ENCODE measurements around the gene NEK6.
"Not testable (repeated sequence)": the region's sequence is repeated elsewhere in the genome, so short reads cannot be mapped to it uniquely, and the experiment has no call there.

Gene NEK6

GRCh38 chr9:124225945-124226344 lies 31.8 kb upstream of the NEK6 start:
- DNase-seq (ENCODE audit: low read depth in 3 of 3, low spot score in 1 of 3): no peak

- DNase-seq (ENCODE audit: low read depth in 3 of 3, low spot score in 1 of 3): no peak
These were observed 29.2 kb upstream of the NEK6 start for GRCh38 chr9:124228516-124228915.

- DNase-seq (ENCODE audit: low read depth in 3 of 3, low spot score in 1 of 3): no peak
These were observed 26.5 kb upstream of the NEK6 start for GRCh38 chr9:124231095-124231737.

- DNase-seq (ENCODE audit: low read depth in 3 of 3, low spot score in 1 of 3): no peak
These were observed 19.1 kb upstream of the NEK6 start for GRCh38 chr9:124238546-124239140.

GRCh38 chr9:124239249-124240073 lies 18.3 kb upstream of the NEK6 start:
- no peak for DNase-seq (ENCODE audit: low read depth in 3 of 3, low spot score in 1 of 3)

GRCh38 chr9:124242331-124243194 lies 15.2 kb upstream of the NEK6 start:
- DNase-seq (ENCODE audit: low read depth in 3 of 3, low spot score in 1 of 3): no peak

GRCh38 chr9:124247393-124247792 lies 10.4 kb upstream of the NEK6 start:
- not testable (repeated sequence) for DNase-seq (ENCODE audit: low read depth in 3 of 3, low spot score in 1 of 3)

- no peak for DNase-seq (ENCODE audit: low read depth in 3 of 3, low spot score in 1 of 3)
These were observed 9.7 kb upstream of the NEK6 start for GRCh38 chr9:124248066-124248465.

GRCh38 chr9:124248960-124249359 lies 8.8 kb upstream of the NEK6 start:
- no peak for DNase-seq (ENCODE audit: low read depth in 3 of 3, low spot score in 1 of 3)

- no peak for DNase-seq (ENCODE audit: low read depth in 3 of 3, low spot score in 1 of 3)
These were observed 6.5 kb upstream of the NEK6 start for GRCh38 chr9:124251204-124251603.

- DNase-seq (ENCODE audit: low read depth in 3 of 3, low spot score in 1 of 3): no peak
These were observed 6.0 kb upstream of the NEK6 start for GRCh38 chr9:124251605-124252378.

GRCh38 chr9:124252878-124253277 lies 4.9 kb upstream of the NEK6 start:
- DNase-seq (ENCODE audit: low read depth in 3 of 3, low spot score in 1 of 3): not testable (repeated sequence)

- peak in 1 of 3 donors; percentile 8 for DNase-seq (ENCODE audit: low read depth in 3 of 3, low spot score in 1 of 3)
These were observed 3.5 kb upstream of the NEK6 start for GRCh38 chr9:124254261-124254682.

- no peak for DNase-seq (ENCODE audit: low read depth in 3 of 3, low spot score in 1 of 3)
These were observed 2.5 kb upstream of the NEK6 start for GRCh38 chr9:124255222-124255621.

GRCh38 chr9:124256517-124257069 lies 1.2 kb upstream of the NEK6 start:
- no peak for DNase-seq (ENCODE audit: low read depth in 3 of 3, low spot score in 1 of 3)

GRCh38 chr9:124257070-124257843 lies 492 bp upstream of the NEK6 start:
- no peak for DNase-seq (ENCODE audit: low read depth in 3 of 3, low spot score in 1 of 3)

- no peak for DNase-seq (ENCODE audit: low read depth in 3 of 3, low spot score in 1 of 3)
These were observed 933 bp downstream of the NEK6 start for GRCh38 chr9:124258607-124259157.

GRCh38 chr9:124259158-124259808 lies 1.5 kb downstream of the NEK6 start:
- no peak for DNase-seq (ENCODE audit: low read depth in 3 of 3, low spot score in 1 of 3)

Data from stimulated activated CD4-positive, alpha-beta T cell treated with anti-CD3 and anti-CD28 coated beads, TNF-alpha, amount 100 ng/mL, for 1 hour (primary cell).